ENCODE data around the gene VANGL2. TPM values are rescaled to one million over a fixed set of nuclear protein-coding genes. Genes with fewer than 3 reads are reported as not detected.

The VANGL2 gene
- total RNA-seq, 1 donor from 2014 or later, result 2.1 TPM

DNA sequence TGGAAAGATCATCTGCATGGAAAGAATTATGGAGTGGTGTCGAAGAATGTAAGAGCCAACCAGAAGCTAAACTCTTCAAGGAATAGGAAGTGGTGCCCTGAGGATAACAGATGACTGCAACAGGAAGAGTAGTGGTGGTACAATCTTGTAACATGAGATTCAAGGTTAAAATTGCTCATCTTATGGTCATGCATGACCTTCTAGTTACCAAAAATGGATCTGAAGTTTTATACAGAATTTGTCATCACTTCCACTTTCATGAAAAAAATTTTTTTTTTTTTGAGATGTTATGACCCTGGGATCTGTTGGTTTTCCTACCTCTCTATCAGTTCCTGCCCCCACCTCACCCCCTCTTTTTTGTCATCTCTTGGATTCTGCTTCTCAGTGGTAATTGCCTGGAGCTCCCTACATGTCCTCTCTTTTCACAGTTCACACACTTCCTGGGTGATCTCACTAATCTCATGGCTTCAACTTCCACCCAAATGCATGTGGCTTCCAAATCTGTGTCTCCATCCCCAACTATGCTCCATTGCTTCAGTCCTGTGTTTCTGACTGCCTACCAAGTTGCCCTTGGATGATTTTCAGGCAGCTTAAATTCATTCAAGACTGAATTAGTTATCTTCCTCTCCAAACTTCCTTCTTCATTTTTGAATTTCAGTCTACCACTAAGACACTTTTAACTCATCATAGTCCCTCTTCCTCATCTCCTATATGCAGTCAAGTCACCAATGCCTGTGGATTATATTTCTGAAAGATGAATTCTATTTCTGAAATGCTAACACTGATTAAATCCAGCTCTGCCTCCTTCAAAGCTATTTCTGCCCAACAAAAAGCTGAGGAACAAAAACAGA is 74.3 kb downstream of the VANGL2 start:
- H3K27me3 ChIP-seq (ENCODE audit: low read depth), result peaks cover 9% of the 10 kb centered on the region
- H3K4me1 ChIP-seq, result no peaks in the 10 kb centered on the region
- no peak for DNase-seq
- intact Hi-C loops (cut with micrococcal nuclease), result no loop called here
- H3K27ac ChIP-seq (replicated peaks), result no peak overlapping the region
- no peaks in the 10 kb centered on the region for H3K9me3 ChIP-seq (replicated peaks)
- H3K4me3 ChIP-seq, result no peak overlapping the region
- TF ChIP-seq, protein P1, sequence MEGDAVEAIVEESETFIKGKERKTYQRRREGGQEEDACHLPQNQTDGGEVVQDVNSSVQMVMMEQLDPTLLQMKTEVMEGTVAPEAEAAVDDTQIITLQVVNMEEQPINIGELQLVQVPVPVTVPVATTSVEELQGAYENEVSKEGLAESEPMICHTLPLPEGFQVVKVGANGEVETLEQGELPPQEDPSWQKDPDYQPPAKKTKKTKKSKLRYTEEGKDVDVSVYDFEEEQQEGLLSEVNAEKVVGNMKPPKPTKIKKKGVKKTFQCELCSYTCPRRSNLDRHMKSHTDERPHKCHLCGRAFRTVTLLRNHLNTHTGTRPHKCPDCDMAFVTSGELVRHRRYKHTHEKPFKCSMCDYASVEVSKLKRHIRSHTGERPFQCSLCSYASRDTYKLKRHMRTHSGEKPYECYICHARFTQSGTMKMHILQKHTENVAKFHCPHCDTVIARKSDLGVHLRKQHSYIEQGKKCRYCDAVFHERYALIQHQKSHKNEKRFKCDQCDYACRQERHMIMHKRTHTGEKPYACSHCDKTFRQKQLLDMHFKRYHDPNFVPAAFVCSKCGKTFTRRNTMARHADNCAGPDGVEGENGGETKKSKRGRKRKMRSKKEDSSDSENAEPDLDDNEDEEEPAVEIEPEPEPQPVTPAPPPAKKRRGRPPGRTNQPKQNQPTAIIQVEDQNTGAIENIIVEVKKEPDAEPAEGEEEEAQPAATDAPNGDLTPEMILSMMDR (IDR thresholded peaks at IDR 0.05; ENCODE audit: borderline replicate concordance), result no peak
- no peaks in the 10 kb centered on the region for H3K36me3 ChIP-seq

Other genes with a start within 250 kb of the VANGL2 start
- 0.11 TPM for gene ATP1A4, start 249.0 kb upstream of the VANGL2 start, total RNA-seq
- gene CASQ1, start 210.0 kb upstream of the VANGL2 start, total RNA-seq, result 39.2 TPM
- 280 TPM for gene PEA15, start 195.2 kb upstream of the VANGL2 start, total RNA-seq
- gene DCAF8, start 138.0 kb upstream of the VANGL2 start, total RNA-seq, result 162 TPM
- 97.6 TPM for gene PEX19, start 115.4 kb upstream of the VANGL2 start, total RNA-seq
- 90.4 TPM for gene COPA, start 57.3 kb upstream of the VANGL2 start, total RNA-seq
- 53.6 TPM for gene NCSTN, start 57.2 kb upstream of the VANGL2 start, total RNA-seq
- gene NHLH1, start 33.5 kb upstream of the VANGL2 start, total RNA-seq, result not detected
- 0.22 TPM for gene SLAMF6, start 122.7 kb downstream of the VANGL2 start, total RNA-seq
- 3.6 TPM for gene CD84, start 178.9 kb downstream of the VANGL2 start, total RNA-seq
- not detected for gene SLAMF1, start 246.5 kb downstream of the VANGL2 start, total RNA-seq